DMS114 treated with DMSO at 0.1 percent for 48 hours (cell line): Measurements from ENCODE around the gene TBC1D8.
"Not testable (repeated sequence)": the region's sequence is repeated elsewhere in the genome, so short reads cannot be mapped to it uniquely, and the experiment has no call there.

Experiments
- DNase-seq: peaks from one replicate; lab custom pipeline; 2025; ENCODE audit not compliant: unreplicated experiment; lab: John Stamatoyannopoulos, UW

TBC1D8 gene

DNA sequence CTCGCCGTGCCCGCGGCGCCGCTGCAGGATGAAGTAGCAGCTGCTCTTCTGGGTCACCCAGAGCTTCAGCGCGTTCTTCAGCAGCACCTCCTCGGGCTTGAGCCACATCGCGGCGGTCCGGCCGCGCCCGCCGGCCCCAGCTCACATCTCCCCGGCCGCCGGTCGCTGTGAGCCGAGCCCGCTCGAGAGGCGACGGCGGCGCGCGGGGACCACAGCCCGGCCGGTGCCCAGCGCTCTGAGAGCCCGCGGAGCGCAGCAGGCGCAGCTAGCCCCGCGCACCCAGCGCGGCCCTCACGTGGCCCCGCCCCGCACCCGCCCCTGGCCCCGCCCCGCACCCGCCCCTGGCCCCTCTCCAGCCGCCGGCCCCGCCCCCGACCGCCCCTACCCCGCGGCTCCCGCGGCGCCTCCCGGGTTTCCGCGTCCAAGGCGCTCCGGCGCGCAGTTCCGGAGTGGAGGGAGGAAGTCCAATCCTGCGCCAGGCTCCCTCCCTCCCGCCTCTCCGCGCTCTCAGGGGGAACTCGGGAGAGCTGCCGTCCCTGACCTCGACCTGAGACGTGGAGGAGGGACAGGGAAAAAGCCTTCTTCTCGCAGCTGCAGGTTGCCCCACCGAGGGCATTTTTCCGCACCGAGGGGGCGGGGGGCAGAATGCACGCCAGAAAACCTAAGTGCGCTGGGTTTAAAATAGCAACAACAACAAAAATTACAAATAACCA is at the start of gene TBC1D8:
Gene TBC1D8, minus strand, starts transcription at position 237 of the 713 bp plus-strand sequence. Its CDS starts 129 bp downstream, at position 108.
- peak; percentile 55 for DNase-seq

DNA sequence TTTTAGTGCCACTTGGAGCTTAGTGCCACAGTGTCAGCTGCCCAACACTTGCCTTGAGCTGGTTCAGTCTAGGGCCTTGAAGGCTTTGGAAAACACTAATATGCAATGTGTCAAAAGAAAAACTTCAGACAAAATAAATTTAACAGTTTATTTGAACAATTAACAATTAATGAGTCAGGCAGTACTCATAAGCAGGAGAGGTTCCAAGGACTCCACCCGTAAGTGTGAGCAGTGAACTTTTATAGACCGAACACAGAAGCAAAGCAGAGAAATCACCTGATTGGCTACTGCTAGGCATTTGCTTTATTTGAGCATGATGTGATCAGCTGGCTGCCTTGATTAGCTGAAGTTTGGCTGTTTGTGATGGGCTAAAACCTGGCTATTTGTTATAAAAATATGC is 49.5 kb upstream of the TBC1D8 start:
- no peak for DNase-seq

GRCh38 chr2:101199251-101199791 is 48.1 kb upstream of the TBC1D8 start:
- DNase-seq = no peak

DNA sequence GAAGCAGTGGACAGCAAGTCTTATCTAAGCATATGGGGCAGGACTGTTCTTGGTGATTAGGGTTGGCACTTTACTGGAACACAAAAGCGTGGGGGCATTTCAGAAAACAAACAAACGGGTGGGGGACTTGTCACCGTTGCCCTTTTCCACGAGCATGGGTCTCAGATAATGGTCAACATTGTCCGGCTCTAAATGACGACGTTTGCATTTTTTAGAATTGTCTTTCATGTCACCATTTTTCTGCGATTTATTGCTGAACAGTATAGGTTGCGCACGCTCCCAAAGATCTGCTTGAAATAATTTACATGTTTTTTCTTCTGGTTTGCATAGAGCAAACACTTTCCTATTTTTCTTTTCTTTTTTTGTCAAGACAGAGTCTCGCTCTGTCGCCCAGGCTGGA is 46.6 kb upstream of the TBC1D8 start:
- no peak for DNase-seq

DNA sequence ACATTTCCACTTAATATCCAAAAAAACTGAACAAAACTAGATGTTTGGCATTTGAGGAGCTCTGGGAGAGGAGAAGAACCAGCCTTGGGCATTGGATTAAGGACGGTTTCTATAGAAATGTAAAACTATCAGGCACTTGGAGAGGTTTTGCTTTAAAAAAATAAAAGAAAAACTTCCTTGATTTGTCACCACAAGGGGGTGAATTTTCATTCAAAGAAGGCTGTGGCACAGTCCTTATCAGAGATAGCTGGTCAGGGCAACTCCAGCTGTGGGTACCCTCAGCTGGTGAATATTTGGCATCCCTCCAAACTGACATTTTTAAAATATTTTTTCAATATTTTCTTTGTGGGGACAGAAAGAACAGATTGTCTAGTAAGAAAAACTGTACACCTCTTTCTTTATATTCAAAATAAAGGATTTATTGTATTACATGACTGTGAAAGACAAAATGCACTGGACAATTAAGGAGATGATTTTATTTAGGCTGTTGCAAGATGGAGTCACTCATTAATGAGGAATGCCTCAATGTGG is 46.1 kb upstream of the TBC1D8 start:
- DNase-seq = no peak

DNA sequence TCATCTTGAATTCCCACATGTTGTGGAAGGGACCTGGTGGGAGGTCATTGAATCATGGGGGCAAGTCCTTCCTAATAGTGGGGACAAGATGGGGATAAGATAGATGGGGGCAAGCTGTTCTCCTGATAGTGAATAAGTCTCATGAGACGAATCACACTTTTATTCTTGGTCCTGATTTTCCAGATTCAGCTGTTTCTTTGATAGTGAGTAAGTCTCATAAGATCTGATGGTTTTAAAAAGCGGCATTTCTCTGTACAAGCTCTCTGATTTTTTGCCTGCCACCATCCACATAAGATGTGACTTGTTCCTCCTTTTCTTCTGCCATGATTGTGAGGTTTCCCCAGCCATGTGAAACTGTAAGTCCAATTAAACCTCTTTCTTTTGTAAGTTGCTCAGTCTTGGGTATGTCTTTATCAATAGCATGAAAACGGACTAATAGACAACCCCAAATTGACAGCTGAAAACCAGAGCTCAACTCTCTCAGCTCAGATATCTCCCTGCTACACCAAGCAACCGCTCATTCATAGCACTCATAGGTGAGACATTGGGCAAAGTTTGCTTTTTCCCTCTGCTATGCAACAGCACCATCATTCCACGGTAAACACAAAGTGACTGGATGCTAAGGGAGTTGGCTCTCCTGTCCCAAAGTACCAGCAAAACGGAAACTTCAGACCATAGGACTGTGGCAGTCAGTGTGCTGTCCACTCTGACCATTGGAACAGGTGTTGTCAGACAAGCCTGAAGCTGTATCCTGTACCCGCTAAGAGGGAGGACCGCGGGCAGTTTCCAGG is 44.9 kb upstream of the TBC1D8 start:
- DNase-seq = no peak

DNA sequence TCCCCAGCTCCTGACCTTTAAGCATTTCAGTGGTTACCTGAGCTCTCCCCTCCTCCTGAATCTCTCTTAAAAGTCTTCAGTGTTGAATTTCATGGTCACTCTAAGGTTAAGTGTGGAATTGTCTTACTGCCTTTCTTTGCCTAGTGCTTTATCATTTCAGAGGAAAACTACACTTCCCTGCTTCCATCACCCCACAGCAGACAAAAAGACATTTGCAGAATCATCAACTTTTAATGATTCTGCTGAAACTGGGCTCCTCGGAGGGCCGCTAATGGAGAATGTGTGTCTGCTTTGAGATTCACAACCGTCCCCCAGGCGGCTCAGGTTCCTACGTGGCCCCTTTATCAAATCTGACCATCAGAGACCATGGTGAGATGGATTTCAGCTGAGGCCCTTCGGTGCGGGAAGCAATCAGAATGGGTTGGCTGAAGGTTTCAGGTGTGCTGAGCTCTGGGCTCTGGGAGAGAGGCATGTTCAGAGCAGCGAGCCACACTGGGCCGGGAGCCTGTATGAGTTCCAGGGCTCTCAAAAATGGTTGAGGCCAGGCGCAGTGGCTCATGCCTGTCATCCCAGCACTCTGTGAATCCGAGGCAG is 41.9 kb upstream of the TBC1D8 start:
- DNase-seq = no peak

GRCh38 chr2:101190747-101191516 is 39.8 kb upstream of the TBC1D8 start:
- DNase-seq = no peak

- no peak for DNase-seq
Observed at GRCh38 chr2:101188683-101189405, 37.7 kb upstream of the TBC1D8 start.

GRCh38 chr2:101187131-101187530 is 35.9 kb upstream of the TBC1D8 start:
- no peak for DNase-seq

- no peak for DNase-seq
Observed at GRCh38 chr2:101185656-101186055, 34.5 kb upstream of the TBC1D8 start.

GRCh38 chr2:101185085-101185484 is 33.9 kb upstream of the TBC1D8 start:
- DNase-seq = no peak

GRCh38 chr2:101179982-101180381 is 28.8 kb upstream of the TBC1D8 start:
- no peak for DNase-seq

DNA sequence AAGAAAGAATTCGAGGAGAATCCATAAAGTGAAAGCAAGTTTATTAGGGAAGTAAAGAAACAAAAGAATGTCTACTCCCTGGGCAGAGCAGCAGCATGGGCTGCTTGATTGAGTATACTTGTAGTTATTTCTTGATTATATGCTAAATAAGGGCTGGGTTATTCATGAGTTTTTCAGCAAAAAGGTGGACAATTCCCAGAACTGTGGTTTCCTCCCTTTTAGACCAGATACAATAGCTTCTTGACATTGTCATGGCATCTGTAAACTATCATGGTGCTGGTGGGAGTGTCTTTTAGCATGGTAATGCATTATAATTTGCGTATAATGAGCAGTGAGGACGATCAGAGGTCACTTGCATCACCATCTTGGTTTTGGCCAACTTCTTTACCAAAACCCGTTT is 25.6 kb upstream of the TBC1D8 start:
- DNase-seq = no peak

- DNase-seq = no peak
Observed at GRCh38 chr2:101175991-101176390, 24.8 kb upstream of the TBC1D8 start.

DNA sequence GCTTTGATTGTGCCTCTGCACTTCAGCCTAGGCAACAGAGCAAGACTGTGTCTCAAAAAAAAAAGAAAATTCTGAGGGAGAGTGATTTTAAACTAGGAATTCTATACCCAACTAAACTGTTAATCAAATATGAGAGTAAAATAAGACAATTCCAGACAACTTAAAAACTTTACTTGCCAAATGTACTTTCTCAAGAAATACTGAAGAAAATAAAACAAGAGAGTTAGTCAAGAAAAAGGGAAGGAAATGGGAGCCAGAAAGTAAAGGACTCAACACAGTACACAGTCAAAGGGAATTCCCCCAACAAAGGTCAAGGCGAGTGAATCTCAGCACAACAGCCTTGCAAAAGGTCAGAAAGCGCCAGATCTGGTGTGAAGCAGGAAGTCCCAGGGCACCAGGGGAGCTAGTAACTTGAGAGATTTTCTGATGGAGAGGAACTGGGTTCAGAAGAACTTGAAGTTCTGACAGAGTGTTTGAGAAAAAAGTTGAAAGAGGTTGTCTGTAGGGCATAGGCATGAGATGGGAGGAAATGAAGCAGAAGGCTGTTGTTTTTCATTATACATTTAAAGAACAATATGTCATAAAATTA is 22.6 kb upstream of the TBC1D8 start:
- DNase-seq = no peak

- not testable (repeated sequence) for DNase-seq
Observed at GRCh38 chr2:101169822-101170221, 18.6 kb upstream of the TBC1D8 start.

DNA sequence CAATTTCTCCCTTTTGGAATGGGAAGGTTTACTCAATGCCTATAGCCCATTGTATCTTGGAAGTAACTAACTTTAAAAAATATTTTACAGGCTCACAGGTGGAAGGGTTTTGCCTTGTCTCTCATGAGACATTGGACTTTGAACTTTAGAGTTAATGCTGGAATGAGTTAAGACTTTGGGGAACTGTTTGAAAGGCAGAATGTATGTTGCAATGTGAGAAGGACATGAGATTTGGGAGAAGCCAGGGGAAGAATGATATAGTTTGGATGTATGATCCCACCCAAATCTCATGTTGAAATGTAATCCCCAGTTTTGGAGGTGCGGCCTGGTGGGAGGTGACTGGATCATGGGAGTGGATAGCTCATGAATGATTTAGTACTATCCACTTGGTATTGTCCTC is 17.5 kb upstream of the TBC1D8 start:
- DNase-seq = no peak

GRCh38 chr2:101167532-101167931 is 16.4 kb upstream of the TBC1D8 start:
- DNase-seq = not testable (repeated sequence)

DNA sequence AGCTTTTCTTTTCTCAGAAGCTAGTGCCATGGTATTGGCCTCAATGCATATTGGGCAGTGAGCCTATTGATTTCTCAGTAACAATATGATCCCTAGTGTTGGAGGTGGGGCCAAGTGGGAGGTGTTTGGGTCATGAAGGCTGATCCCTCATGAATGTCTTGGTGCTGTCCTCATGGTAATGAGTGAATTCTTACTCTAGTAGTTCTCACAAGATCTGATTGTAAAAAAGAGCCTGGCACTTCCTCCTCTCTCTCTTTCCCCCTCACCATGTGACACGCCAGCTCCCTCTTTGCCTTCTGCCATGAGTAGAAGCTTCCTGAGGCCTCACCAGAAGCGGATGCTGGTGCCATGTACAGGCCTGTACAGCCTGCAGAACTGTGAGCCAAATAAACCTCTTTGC is 12.8 kb upstream of the TBC1D8 start:
- no peak for DNase-seq
